Measurements from ENCODE around the gene ADGRG1.

- no peak for TF ChIP-seq CTCF (IDR thresholded peaks at IDR 0.05)
- TF ChIP-seq POLR2A (IDR thresholded peaks at IDR 0.05) = no peak
Observed at GRCh38 chr16:57679767-57680482, 51.5 kb downstream of the ADGRG1 start.
